IMR-90 (cell line): Measurements from ENCODE around the gene GPBAR1. TPM values are rescaled to one million over a fixed set of nuclear protein-coding genes. Genes with fewer than 3 reads are reported as not detected.

Experiments used
- POLR2A ChIP-seq: IDR thresholded peaks from 2 replicates; pipeline ENCODE4 v1.6.1; 2012; ENCODE audit warnings: mild to moderate bottlenecking, low read depth, low read length
- polyA plus RNA-seq, 3 experiments: library from polyadenylated mRNA; depleted of rRNA; stranded (reverse); fragments of >200 nt; gene quantifications; 2 replicates each; pipeline ENCODE4 v1.2.3, GENCODE V29; 2012; ENCODE audit warnings: low replicate concordance in 1 of 3
- total RNA-seq: library from RNA; depleted of rRNA; stranded (reverse); fragments of >200 nt; gene quantifications from 2 replicates; pipeline ENCODE4 v1.2.3, GENCODE V29; 2012
- TF ChIP-seq, protein P1 (sequence below): fragments of 150-350 bp; IDR thresholded peaks from 2 replicates; pipeline ENCODE4 v1.6.1; 2016; ENCODE audit warnings: low read depth, mild to moderate bottlenecking, low read length, moderate library complexity, borderline replicate concordance

The GPBAR1 gene
- total and polyA plus RNA-seq, 2 of the 4 experiments (the other 2 are of a cell fraction) = under 0.01 to 0.21 TPM

DNA sequence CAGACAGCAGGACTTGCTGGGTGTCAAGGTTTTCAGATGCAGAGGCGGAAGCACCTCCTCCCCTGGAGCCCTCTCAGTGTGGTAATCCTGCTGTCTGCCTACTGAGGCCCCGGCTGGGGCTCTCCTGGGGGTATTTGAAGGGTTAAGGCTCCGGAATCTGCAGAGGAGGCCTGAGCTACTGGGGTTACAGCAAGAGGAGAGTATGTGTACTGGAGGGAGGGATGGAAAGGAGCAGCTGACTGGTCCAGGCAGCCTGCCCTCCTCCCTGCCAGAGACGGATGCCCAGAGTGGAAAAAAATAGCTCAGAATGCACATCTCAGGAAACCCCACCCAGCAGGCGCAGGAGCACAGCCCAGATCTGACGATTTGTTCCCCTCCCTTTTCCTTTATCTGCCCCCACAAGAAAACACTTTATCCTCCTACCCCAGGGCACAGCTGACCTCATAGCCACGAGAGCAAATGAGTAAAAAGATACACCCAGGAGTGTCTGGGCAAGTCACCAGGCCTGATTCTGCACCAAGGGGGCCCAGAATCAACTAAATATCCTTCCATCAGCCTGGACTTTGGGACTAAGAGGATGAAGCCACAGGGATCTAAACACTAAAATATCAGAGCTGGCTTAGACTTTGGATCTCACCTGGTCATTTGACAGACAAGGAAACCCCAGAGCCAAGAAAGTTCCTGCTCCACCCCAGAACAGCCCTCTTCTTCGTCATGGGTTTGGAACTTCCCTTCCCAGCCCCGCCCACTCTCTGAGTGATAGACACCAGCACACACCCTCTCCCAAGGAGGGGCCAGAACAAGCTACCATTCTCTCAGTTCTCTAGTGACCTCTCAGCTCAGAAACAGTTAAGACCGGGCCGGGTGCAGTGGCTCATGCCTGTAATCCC is 26.0 kb downstream of the GPBAR1 start (continued):
- TF ChIP-seq, protein P1, sequence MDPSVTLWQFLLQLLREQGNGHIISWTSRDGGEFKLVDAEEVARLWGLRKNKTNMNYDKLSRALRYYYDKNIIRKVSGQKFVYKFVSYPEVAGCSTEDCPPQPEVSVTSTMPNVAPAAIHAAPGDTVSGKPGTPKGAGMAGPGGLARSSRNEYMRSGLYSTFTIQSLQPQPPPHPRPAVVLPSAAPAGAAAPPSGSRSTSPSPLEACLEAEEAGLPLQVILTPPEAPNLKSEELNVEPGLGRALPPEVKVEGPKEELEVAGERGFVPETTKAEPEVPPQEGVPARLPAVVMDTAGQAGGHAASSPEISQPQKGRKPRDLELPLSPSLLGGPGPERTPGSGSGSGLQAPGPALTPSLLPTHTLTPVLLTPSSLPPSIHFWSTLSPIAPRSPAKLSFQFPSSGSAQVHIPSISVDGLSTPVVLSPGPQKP = no peak
- TF ChIP-seq POLR2A = no peak
